Osteocyte (in vitro differentiated cells): ENCODE data around the gene NYAP2. TPM values are rescaled to one million over a fixed set of nuclear protein-coding genes. Genes with fewer than 3 reads are reported as not detected.

Experiments used
- DNase-seq: peaks from one replicate; pipeline ENCODE4 v3.0.0; 2021; ENCODE audit warnings: mixed read lengths; ENCODE audit not compliant: unreplicated experiment; ENCODE audit errors: extremely low spot score
- H3K27ac Mint-ChIP-seq: one replicate; pipeline ENCODE4 v1.8.0; 2021; ENCODE audit warnings: mild to moderate bottlenecking, mixed read lengths; ENCODE audit not compliant: unreplicated experiment
- H3K27me3 Mint-ChIP-seq: one replicate; pipeline ENCODE4 v1.8.0; 2021; ENCODE audit warnings: mixed read lengths; ENCODE audit not compliant: unreplicated experiment
- H3K36me3 Mint-ChIP-seq: one replicate; pipeline ENCODE4 v1.8.0; 2021; ENCODE audit warnings: mixed read lengths; ENCODE audit not compliant: unreplicated experiment
- H3K4me1 Mint-ChIP-seq: one replicate; pipeline ENCODE4 v1.8.0; 2021; ENCODE audit warnings: mixed read lengths; ENCODE audit not compliant: unreplicated experiment
- H3K4me3 Mint-ChIP-seq: one replicate; pipeline ENCODE4 v1.8.0; 2021; ENCODE audit warnings: mild to moderate bottlenecking, moderate library complexity, mixed read lengths; ENCODE audit not compliant: unreplicated experiment
- H3K9me3 Mint-ChIP-seq: one replicate; pipeline ENCODE4 v1.8.0; 2021; ENCODE audit warnings: mixed read lengths; ENCODE audit not compliant: unreplicated experiment
- CTCF ChIP-seq: fragments of 200-600 bp; sonication (generic); IDR thresholded peaks from 2 replicates; pipeline ENCODE4 v1.5.0; 2021; ENCODE audit warnings: antibody characterized with exemption, mild to moderate bottlenecking, moderate library complexity
- total RNA-seq: library from RNA; stranded (reverse); gene quantifications from 2 replicates; pipeline ENCODE4 v1.2.1, GENCODE V29; 2021

NYAP2 gene
- total RNA-seq, 1 donor from 2014 or later: not detected

GRCh38 chr2:225414902-225415301, 15.4 kb downstream of the NYAP2 start:
- DNase-seq: no peak
- Mint-ChIP-seq H3K36me3 (no peaks in the 10 kb centered on the region), H3K27ac (no peak overlapping the region), H3K27me3 (peaks cover 24% of the 10 kb centered on the region), H3K4me3 (no peak overlapping the region), H3K4me1 (no peaks in the 10 kb centered on the region), H3K9me3 (no peaks in the 10 kb centered on the region)
- no peak for TF ChIP-seq CTCF

DNA sequence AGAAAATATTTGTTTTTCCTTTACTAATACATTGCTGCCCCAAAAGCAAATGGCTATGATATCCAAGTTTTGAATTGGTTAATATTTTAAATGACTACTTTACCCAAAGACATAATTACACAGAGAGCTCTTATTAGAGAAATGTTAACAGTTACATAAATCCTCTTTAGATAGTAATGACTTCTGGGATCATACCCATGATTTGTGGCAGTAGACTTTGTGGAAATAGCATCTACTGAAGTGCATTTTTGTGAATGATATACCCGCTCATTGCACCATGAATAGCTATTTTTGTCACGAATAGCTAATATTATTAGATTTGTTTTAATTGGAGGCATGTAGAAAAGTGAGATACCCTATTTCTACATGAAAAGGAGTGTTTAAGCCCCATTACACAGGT, 15.8 kb downstream of the NYAP2 start:
- H3K27ac Mint-ChIP-seq: no peak overlapping the region
- no peaks in the 10 kb centered on the region for H3K4me1 Mint-ChIP-seq
- H3K9me3 Mint-ChIP-seq: no peaks in the 10 kb centered on the region

DNA sequence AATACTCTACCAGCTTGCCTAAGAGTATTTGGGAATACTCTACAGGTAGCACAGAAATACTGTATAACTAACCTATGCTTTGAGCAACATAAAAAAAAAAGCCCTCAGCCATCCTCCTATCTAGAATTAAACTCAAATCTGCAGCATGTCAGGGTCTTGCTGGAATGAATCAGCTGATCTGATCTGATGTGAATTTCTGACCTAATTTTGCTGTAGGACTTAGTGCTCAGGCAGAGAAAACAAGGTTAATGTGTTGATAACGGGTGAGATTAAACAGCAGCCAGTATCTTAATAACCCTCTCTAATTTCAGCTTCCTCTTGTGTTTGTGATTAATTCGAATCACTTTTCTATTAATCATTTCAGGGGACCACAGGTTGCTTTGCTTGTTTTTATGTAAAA, 16.3 kb downstream of the NYAP2 start:
- no peaks in the 10 kb centered on the region for H3K36me3 Mint-ChIP-seq
- no peak for DNase-seq
- H3K4me3 Mint-ChIP-seq: no peak overlapping the region
- no peak for TF ChIP-seq CTCF
- peaks cover 24% of the 10 kb centered on the region for H3K27me3 Mint-ChIP-seq
- H3K4me1 Mint-ChIP-seq: no peaks in the 10 kb centered on the region
- H3K9me3 Mint-ChIP-seq: no peaks in the 10 kb centered on the region
- H3K27ac Mint-ChIP-seq: no peak overlapping the region

More for the DNA sequence above, 15.8 kb downstream of the NYAP2 start:
- H3K4me3 Mint-ChIP-seq: no peak overlapping the region
- no peaks in the 10 kb centered on the region for H3K36me3 Mint-ChIP-seq
- DNase-seq: no peak
- peaks cover 24% of the 10 kb centered on the region for H3K27me3 Mint-ChIP-seq
- TF ChIP-seq CTCF: no peak

DNA sequence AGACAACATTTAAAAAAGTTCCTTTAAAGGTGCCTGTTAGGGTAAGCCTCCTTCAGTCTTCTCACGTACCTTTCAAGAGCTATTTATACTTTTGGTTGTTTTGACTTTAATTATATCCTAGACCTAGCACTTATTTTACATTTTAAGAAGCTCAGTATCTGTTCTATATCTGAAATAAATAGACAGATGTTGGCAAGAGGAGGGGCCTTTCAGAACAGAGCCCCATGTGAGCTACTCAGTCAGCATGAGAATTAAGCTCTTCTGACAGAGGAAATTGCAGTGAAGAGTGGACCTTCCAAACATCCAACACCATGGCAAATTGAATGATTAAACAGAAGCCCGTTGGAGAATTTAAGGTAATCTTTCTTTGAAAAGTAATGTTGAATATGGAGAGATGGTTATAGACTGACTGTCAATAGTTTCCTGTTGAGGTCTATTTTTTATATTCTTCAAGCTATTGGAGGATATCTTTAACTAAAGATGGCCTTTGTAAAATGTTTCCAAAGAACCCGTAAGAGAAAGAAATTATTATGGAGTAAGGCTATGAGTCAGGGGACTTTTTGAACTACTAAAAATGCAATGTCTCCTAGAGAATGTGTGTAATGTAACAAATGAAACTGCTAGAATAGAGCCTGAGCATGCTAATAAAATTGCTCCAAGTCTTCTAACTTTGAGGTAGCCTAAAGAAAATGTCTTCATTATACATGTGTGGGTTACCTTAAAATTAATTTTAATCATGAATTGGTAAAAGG, 17.3 kb downstream of the NYAP2 start:
- Mint-ChIP-seq H3K4me1 (no peaks in the 10 kb centered on the region), H3K27me3 (peaks cover 24% of the 10 kb centered on the region), H3K36me3 (no peaks in the 10 kb centered on the region), H3K27ac (no peak overlapping the region), H3K4me3 (no peak overlapping the region), H3K9me3 (no peaks in the 10 kb centered on the region)
- TF ChIP-seq CTCF: no peak
- no peak for DNase-seq

GRCh38 chr2:225419033-225419432, 19.5 kb downstream of the NYAP2 start:
- no peak for DNase-seq
- no peak overlapping the region for H3K27ac Mint-ChIP-seq
- no peak for TF ChIP-seq CTCF
- H3K4me1 Mint-ChIP-seq: no peaks in the 10 kb centered on the region
- peaks cover 19% of the 10 kb centered on the region for H3K27me3 Mint-ChIP-seq
- no peak overlapping the region for H3K4me3 Mint-ChIP-seq
- no peaks in the 10 kb centered on the region for H3K9me3 Mint-ChIP-seq
- H3K36me3 Mint-ChIP-seq: no peaks in the 10 kb centered on the region
